Measurements from ENCODE around the gene SALL3. TPM values are rescaled to one million over a fixed set of nuclear protein-coding genes. Genes with fewer than 3 reads are reported as not detected.

The SALL3 gene
- total RNA-seq, 2 experiments from 2014 or later: not detected

- no peak overlapping the region for H3K4me3 Mint-ChIP-seq
- ATAC-seq (ENCODE audit: low read depth) (no peak), DNase-seq (no peak)
- H3K9me3 Mint-ChIP-seq: no peaks in the 10 kb centered on the region
- H3K27me3 Mint-ChIP-seq: peaks cover 4% of the 10 kb centered on the region
- no peaks in the 10 kb centered on the region for H3K4me1 Mint-ChIP-seq
- POLR2A ChIA-PET: no interaction called here
- H3K36me3 Mint-ChIP-seq: no peaks in the 10 kb centered on the region
- H3K27ac Mint-ChIP-seq: no peak overlapping the region
Measured at GRCh38 chr18:78994977-78995582, 15.5 kb downstream of the SALL3 start.

GRCh38 chr18:78995740-78996395 is 16.2 kb downstream of the SALL3 start:
- H3K36me3 Mint-ChIP-seq: no peaks in the 10 kb centered on the region
- ATAC-seq (ENCODE audit: low read depth) (no peak), DNase-seq (no peak)
- no peak overlapping the region for H3K4me3 Mint-ChIP-seq
- no peaks in the 10 kb centered on the region for H3K4me1 Mint-ChIP-seq
- H3K9me3 Mint-ChIP-seq: no peaks in the 10 kb centered on the region
- H3K27me3 Mint-ChIP-seq: peaks cover 2% of the 10 kb centered on the region
- POLR2A ChIA-PET: no interaction called here
- no peak overlapping the region for H3K27ac Mint-ChIP-seq

GRCh38 chr18:78996741-78997490 is 17.3 kb downstream of the SALL3 start:
- Mint-ChIP-seq H3K36me3 (no peaks in the 10 kb centered on the region), H3K27ac (no peak overlapping the region), H3K4me3 (no peak overlapping the region), H3K4me1 (no peaks in the 10 kb centered on the region), H3K27me3 (peaks cover 2% of the 10 kb centered on the region), H3K9me3 (no peaks in the 10 kb centered on the region)
- ATAC-seq (ENCODE audit: low read depth) (no peak), DNase-seq (no peak)
- POLR2A ChIA-PET: no interaction called here

DNA sequence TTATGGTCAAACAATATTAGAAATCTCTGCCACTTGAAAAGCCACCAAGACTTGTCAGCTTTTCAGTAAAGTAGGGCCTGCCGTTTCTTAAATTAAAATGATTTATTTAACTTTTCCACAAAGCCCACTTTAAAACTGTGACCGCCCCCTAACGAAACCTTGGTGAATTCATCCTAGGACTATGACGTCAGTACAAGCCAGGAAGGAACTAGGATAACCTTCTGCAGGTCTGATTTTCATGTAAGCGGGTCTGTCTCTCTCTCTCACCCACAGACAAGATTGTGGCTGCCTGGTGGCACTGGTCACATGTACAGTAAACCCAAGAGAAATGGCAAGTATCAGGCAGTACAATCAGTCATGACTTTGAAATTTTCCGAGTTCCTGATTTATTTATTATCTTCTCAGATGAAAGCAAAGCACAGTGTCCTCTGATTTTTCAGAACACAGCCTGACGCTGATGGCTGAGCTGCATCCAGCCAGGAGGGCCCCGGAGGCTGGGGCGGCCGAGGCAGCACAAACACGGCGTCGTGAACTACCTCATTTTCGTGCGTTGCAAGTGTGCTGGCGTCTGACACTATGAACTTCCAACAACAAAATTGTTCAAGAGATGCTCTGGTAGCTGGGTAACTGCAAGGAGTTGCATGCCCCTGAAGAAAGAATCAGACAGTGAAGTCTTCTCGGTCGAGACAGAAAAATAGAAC is 18.9 kb downstream of the SALL3 start:
- ATAC-seq (ENCODE audit: low read depth) (no peak), DNase-seq (no peak)
- no peaks in the 10 kb centered on the region for H3K9me3 Mint-ChIP-seq
- H3K27ac Mint-ChIP-seq: no peak overlapping the region
- POLR2A ChIA-PET: no interaction called here
- peaks cover 4% of the 10 kb centered on the region for H3K27me3 Mint-ChIP-seq
- no peaks in the 10 kb centered on the region for H3K4me1 Mint-ChIP-seq
- H3K4me3 Mint-ChIP-seq: no peak overlapping the region
- H3K36me3 Mint-ChIP-seq: no peaks in the 10 kb centered on the region

GRCh38 chr18:78999939-79000338 is 20.3 kb downstream of the SALL3 start:
- no peak for ATAC-seq (ENCODE audit: low read depth)
- Mint-ChIP-seq H3K9me3 (no peaks in the 10 kb centered on the region), H3K4me1 (no peaks in the 10 kb centered on the region), H3K27me3 (peaks cover 4% of the 10 kb centered on the region), H3K36me3 (no peaks in the 10 kb centered on the region), H3K27ac (no peak overlapping the region), H3K4me3 (no peak overlapping the region)
- POLR2A ChIA-PET: no interaction called here
- no peak for DNase-seq

DNA sequence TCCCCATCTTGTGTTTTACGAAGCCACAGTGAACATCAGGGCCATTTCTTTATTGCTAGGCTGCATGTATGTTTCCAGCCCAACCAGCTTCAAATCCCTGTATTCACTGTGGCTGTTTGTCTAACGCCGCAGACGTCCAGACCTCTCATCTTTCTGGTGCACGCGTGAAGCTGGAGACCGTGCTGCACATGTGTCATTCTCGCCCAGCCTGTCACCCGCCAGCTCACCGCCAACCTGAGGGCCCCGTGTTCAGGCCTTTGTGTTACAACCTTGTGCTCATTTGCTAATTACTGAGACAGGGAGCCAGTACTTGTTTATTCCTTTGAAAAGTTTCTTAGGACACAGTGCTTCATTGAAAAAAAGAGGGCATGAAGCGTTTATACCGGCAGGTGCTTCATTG is 21.4 kb downstream of the SALL3 start:
- Mint-ChIP-seq H3K27ac (no peak overlapping the region), H3K36me3 (no peaks in the 10 kb centered on the region), H3K4me1 (no peaks in the 10 kb centered on the region), H3K27me3 (peaks cover 4% of the 10 kb centered on the region), H3K9me3 (no peaks in the 10 kb centered on the region), H3K4me3 (no peak overlapping the region)
- POLR2A ChIA-PET: no interaction called here
- no peak for DNase-seq
- ATAC-seq (ENCODE audit: low read depth): no peak

DNA sequence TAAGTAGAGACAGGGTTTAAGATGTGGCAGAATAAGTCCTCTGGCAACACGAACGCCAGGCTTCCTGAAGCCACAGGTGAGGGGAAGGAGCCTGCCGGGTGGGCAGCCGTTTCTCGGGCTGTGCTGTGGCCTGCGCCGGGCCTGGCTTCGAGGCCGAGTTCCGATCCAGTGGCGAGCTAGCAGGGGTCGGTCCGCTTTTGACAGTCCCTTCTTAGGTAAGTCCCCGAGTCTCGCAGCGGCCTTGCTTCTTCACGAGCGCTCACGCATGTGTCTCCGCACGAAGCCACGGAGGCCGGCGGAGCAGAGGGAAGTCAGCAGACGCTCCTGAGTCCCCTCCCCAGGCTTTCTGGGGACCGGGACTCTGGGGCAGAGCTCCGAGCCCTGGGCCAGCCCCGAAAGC is 26.0 kb downstream of the SALL3 start:
- no peaks in the 10 kb centered on the region for H3K9me3 Mint-ChIP-seq
- ATAC-seq (ENCODE audit: low read depth): no peak
- no peak for DNase-seq
- peaks cover 3% of the 10 kb centered on the region for H3K27me3 Mint-ChIP-seq
- POLR2A ChIA-PET: interaction anchor here (0.6 kb wide), 1 partner anchor 13 kb away, joined by 3 read pairs; no protein-coding TSS in a partner anchor
- no peak overlapping the region for H3K4me3 Mint-ChIP-seq
- no peak overlapping the region for H3K27ac Mint-ChIP-seq
- no peaks in the 10 kb centered on the region for H3K36me3 Mint-ChIP-seq
- H3K4me1 Mint-ChIP-seq: no peaks in the 10 kb centered on the region

DNA sequence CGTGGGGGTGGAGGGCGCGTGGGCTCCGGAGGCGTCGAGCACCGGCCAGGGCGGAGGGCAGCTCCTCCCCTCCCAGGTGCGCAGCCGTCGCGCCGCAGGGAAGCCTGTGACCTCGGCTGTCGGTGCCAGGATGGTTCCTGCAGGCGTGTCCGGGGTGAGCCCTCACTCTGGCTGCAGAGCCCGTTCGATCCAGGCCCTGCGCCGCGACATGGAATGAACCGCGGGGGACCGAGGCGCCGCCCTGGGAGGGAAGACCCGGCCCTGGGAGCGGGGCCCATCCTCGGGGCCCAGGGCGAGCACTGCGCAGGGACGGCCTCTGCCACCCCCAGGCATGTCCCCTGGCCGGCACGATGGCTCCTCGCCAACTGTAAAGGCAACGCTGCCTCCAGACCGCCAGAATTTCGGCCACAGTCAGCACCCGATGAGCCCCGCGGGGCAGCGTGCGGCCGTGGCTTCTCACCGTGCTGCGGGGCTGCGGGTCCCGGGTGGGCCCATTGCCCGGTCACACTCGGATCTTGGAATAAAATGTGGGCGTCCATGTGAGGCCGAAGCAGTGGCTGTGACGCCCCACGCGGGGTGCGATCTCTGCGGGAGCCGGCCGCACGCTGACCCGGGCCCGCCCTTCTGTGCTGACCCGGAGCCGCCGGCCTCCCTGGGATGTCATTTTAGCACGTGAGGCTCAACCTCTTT is 26.6 kb downstream of the SALL3 start:
- DNase-seq: no peak
- Mint-ChIP-seq H3K4me3 (no peak overlapping the region), H3K9me3 (no peaks in the 10 kb centered on the region), H3K4me1 (no peaks in the 10 kb centered on the region), H3K27ac (no peak overlapping the region), H3K27me3 (peaks cover 5% of the 10 kb centered on the region), H3K36me3 (no peaks in the 10 kb centered on the region)
- ATAC-seq (ENCODE audit: low read depth): no peak
- POLR2A ChIA-PET: no interaction called here

GRCh38 chr18:79007440-79007839 is 27.8 kb downstream of the SALL3 start:
- peaks cover 3% of the 10 kb centered on the region for H3K27me3 Mint-ChIP-seq
- DNase-seq (no peak), ATAC-seq (ENCODE audit: low read depth) (no peak)
- H3K36me3 Mint-ChIP-seq: no peaks in the 10 kb centered on the region
- no peak overlapping the region for H3K27ac Mint-ChIP-seq
- H3K4me1 Mint-ChIP-seq: no peaks in the 10 kb centered on the region
- H3K9me3 Mint-ChIP-seq: no peaks in the 10 kb centered on the region
- POLR2A ChIA-PET: no interaction called here
- no peak overlapping the region for H3K4me3 Mint-ChIP-seq

- H3K4me3 Mint-ChIP-seq: no peak overlapping the region
Measured at GRCh38 chr18:79008356-79008940, 28.8 kb downstream of the SALL3 start.

GRCh38 chr18:79010802-79011201 is 31.2 kb downstream of the SALL3 start:
- ATAC-seq (ENCODE audit: low read depth) (no peak), DNase-seq (no peak)
- no peak overlapping the region for H3K4me3 Mint-ChIP-seq
- H3K27me3 Mint-ChIP-seq: peaks cover 3% of the 10 kb centered on the region
- POLR2A ChIA-PET: no interaction called here
- H3K9me3 Mint-ChIP-seq: no peaks in the 10 kb centered on the region
- no peaks in the 10 kb centered on the region for H3K36me3 Mint-ChIP-seq
- H3K27ac Mint-ChIP-seq: no peak overlapping the region
- H3K4me1 Mint-ChIP-seq: no peaks in the 10 kb centered on the region

More at GRCh38 chr18:79008356-79008940, 28.8 kb downstream of the SALL3 start:
- ATAC-seq (ENCODE audit: low read depth) (no peak), DNase-seq (no peak)
- Mint-ChIP-seq H3K36me3 (no peaks in the 10 kb centered on the region), H3K4me1 (no peaks in the 10 kb centered on the region), H3K9me3 (no peaks in the 10 kb centered on the region), H3K27ac (no peak overlapping the region), H3K27me3 (peaks cover 3% of the 10 kb centered on the region)
- POLR2A ChIA-PET: no interaction called here

DNA sequence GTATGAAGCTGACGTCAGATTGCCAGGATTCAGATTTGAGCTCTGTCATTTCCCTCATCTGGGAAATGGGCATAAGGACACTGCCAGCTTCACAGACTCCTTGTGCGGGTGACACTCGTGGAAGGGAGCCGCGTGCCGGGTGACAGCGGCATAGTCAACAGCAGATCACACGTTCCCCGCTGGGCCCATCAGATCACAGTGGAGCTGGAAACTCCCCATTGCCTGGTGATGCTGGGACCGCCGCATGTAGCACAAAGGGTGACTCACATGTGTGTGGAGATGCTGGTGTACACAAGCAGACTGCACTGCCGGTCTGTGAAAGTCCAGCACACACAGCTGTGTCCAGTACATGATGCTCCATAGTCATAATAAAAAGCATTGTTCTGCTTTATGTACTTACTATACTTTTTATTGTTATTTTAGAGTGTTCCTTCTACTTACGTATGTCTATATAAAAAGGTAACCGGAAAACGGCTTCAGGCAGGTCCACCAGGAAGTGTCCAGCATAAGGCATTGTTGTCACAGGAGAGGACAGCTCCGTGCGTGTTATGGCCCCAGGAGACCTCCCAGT is 31.8 kb downstream of the SALL3 start:
- H3K4me3 Mint-ChIP-seq: no peak overlapping the region
- ATAC-seq (ENCODE audit: low read depth) (no peak), DNase-seq (no peak)
- peaks cover 3% of the 10 kb centered on the region for H3K27me3 Mint-ChIP-seq
- no peaks in the 10 kb centered on the region for H3K4me1 Mint-ChIP-seq
- POLR2A ChIA-PET: no interaction called here
- no peaks in the 10 kb centered on the region for H3K9me3 Mint-ChIP-seq
- H3K36me3 Mint-ChIP-seq: no peaks in the 10 kb centered on the region
- no peak overlapping the region for H3K27ac Mint-ChIP-seq

DNA sequence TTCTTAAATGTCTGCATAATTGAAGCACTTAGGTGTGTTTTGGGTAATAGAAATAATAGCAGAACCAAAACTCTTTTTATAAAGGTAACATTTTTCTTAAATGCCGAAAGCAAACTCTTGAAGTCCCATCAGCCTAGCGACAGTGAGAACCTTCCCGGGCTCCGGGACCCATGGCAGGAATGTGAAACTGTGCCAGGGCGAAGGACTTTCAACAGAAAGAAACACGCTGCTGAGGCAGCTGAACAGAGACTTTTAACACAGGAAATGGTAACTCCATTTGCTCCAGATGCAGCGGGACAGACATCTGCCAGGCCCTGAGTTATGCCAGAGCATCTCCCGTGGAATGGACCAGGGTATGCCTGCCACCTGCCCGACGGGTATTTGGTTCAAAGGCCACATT is 34.3 kb downstream of the SALL3 start:
- H3K27ac Mint-ChIP-seq: no peak overlapping the region
- H3K27me3 Mint-ChIP-seq: peaks cover 3% of the 10 kb centered on the region
- ATAC-seq (ENCODE audit: low read depth): no peak
- no peaks in the 10 kb centered on the region for H3K36me3 Mint-ChIP-seq
- H3K4me3 Mint-ChIP-seq: no peak overlapping the region
- H3K9me3 Mint-ChIP-seq: no peaks in the 10 kb centered on the region
- DNase-seq: no peak
- no peaks in the 10 kb centered on the region for H3K4me1 Mint-ChIP-seq
- POLR2A ChIA-PET: no interaction called here

Measured in activated naive CD8-positive, alpha-beta T cell treated with anti-CD3 and anti-CD28 coated beads, Interleukin-2, amount 10 ng/mL, durations not matched to agents 7 days and 5 days (primary cell).